Choroid plexus epithelial cell (primary cell): Measurements from ENCODE around the gene RBFOX2.

Experiments used
- DNase-seq: peaks from one replicate; pipeline ENCODE4 v3.0.0-alpha.2; 2010; ENCODE audit warnings: low read depth
- H3K4me3 ChIP-seq: 2 replicates; pipeline ENCODE4 v1.5.1; 2011; ENCODE audit warnings: low read depth, mild to moderate bottlenecking, control low read depth, low read length, moderate library complexity
- CTCF ChIP-seq: conservative IDR thresholded peaks from 2 replicates; pipeline ENCODE4 v1.5.1; 2011; ENCODE audit warnings: low read depth, mild to moderate bottlenecking, control low read depth, inconsistent platforms, low read length, moderate library complexity

RBFOX2 gene

GRCh38 chr22:35949243-35949642 lies 79.4 kb downstream of the RBFOX2 start:
- DNase-seq, result no peak

GRCh38 chr22:35947794-35948425 lies 80.7 kb downstream of the RBFOX2 start:
- no peak for TF ChIP-seq CTCF
- no peak overlapping the region for H3K4me3 ChIP-seq
- peak; percentile 44 for DNase-seq

More at GRCh38 chr22:35949243-35949642, 79.4 kb downstream of the RBFOX2 start:
- no peak for TF ChIP-seq CTCF
- H3K4me3 ChIP-seq, result no peak overlapping the region

- H3K4me3 ChIP-seq, result no peak overlapping the region
- no peak for DNase-seq
- no peak for TF ChIP-seq CTCF
Observed at GRCh38 chr22:35944458-35944857, 84.2 kb downstream of the RBFOX2 start.

GRCh38 chr22:35940166-35940565 lies 88.5 kb downstream of the RBFOX2 start:
- no peak overlapping the region for H3K4me3 ChIP-seq
- DNase-seq, result no peak
- no peak for TF ChIP-seq CTCF

- no peak for DNase-seq
- no peak overlapping the region for H3K4me3 ChIP-seq
- TF ChIP-seq CTCF, result no peak
Observed at GRCh38 chr22:35938226-35938625, 90.4 kb downstream of the RBFOX2 start.

- DNase-seq, result peak; percentile 92
- peak; percentile 74 for TF ChIP-seq CTCF
Observed at GRCh38 chr22:35930933-35931332, 97.7 kb downstream of the RBFOX2 start.

GRCh38 chr22:35928285-35928798 lies 100.3 kb downstream of the RBFOX2 start:
- no peak for DNase-seq
- no peak for TF ChIP-seq CTCF
- no peak overlapping the region for H3K4me3 ChIP-seq

More at GRCh38 chr22:35930933-35931332, 97.7 kb downstream of the RBFOX2 start:
- H3K4me3 ChIP-seq, result no peak overlapping the region
